GM19043 (cell line): ENCODE data around the gene MME.

Source experiments
- ATAC-seq: cut with Tn5 transposase; IDR thresholded peaks from one replicate; pipeline ENCODE4 v1.9.1; 2021; ENCODE audit warnings: low read depth; ENCODE audit not compliant: unreplicated experiment

The MME gene

GRCh38 chr3:155135003-155135402 lies 54.9 kb downstream of the MME start:
- ATAC-seq, result no peak

- ATAC-seq, result no peak
These were observed 58.6 kb downstream of the MME start for GRCh38 chr3:155138677-155139076.

DNA sequence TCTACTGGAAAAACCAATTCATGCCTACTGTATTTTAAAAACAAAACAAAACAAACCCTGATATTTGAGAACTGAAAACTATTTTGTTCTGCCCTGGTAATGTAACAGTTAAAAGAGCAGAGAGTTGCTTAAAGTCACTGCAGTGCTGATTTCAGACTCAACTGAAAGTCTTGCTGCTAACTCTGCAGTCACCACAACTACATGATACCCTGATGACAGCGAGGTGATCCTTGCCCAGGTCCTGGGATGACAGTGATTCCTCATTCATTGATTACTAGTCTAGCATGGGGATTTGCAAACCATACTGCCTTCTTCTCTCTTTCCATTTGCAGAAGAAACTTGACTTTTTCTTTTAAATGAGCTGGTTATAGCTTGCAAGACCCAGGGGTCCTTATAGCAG lies 67.5 kb downstream of the MME start:
- no peak for ATAC-seq

GRCh38 chr3:155149494-155149893 lies 69.4 kb downstream of the MME start:
- ATAC-seq, result no peak

DNA sequence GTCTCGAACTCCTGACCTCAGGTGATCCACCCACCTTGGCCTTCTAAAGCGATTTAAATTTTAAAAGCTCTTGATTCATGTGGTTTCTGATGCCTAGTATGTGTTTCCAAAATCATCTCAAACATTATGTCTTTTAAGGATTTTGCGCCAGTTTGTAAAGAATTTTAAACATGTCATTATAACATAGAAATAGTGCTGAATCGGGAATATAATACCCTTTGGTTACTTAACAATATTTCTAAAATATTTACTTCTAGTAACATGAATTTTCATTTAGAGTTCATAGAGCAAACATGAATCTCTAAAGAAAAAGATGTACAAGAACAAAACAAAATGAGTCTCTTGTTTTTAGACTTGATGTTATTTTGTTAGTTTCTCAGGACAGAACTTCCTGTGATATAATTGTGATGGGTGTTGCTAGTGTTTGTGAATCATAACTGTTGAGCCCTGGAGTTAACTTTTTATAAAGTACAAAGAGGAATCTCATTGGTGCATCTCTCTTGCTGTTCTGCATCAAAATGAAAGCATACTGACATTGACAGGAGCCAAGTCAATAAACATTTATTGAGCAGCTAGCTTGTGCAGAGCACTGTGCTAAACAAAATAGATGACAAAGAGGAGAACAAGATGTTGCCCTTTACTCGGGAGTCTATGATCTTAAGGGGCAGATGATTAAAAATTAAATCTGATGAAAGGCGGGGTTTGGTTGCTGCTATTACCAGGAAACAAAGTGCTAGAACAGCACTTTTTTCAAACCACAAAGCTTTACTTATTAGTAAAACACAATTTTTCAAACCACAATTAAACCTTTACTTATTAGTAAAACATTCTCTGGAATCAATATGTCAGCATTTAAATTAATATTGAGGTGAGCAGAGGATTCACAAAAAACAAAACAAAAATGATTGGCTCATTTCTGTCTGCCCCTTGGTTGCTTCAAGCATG lies 73.4 kb downstream of the MME start:
- ATAC-seq, result no peak

- ATAC-seq, result no peak
These were observed 74.1 kb downstream of the MME start for GRCh38 chr3:155154255-155154654.

DNA sequence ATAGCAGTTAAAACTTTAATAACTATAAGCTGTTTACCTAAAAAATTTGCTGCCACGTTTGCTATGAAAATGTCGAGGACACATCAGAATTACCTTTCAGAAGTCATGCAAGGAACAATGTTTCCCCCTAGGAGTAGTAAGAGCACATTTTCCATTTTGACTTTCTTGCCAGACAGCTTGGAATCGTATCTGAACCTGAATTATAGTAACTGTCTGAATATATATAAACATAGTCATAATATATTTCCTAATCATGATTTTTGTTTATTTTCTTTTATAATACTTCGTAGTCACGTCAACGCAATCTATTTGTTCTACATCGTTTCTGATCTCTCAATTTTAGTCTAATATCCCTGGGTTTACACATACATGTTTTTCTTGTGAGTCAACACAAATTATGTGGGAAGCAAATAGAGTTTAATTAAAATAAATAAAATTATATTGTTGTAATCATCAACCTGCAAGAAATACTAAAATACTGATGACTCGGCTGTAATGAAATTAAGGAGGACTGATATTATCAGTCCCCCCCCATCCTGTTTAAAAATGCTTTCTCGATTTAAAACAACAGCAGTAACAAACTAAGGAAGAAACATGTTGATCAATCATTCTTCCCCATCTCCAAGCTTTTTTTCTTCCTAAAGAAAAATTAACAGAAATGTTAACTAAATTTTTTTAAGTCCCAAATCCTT lies 78.4 kb downstream of the MME start:
- ATAC-seq, result no peak

DNA sequence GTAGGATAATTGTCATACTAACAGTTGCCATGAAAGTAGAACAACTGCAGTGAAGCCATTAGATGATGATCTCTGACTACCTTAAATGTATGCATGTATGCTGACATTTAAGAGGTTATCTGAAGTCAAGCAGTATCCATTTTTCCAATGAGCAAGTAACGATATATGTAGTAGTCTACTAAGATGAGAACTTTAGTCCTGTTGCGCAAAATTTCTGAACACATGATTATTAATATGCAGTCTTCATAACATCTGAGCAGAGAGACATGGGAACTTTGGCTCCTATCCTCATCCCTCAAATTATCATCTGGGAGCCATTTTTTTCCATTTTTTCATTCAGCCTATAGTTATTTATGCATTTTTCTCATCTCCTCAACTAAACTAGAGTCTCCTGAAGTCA lies 79.2 kb downstream of the MME start:
- ATAC-seq, result no peak

DNA sequence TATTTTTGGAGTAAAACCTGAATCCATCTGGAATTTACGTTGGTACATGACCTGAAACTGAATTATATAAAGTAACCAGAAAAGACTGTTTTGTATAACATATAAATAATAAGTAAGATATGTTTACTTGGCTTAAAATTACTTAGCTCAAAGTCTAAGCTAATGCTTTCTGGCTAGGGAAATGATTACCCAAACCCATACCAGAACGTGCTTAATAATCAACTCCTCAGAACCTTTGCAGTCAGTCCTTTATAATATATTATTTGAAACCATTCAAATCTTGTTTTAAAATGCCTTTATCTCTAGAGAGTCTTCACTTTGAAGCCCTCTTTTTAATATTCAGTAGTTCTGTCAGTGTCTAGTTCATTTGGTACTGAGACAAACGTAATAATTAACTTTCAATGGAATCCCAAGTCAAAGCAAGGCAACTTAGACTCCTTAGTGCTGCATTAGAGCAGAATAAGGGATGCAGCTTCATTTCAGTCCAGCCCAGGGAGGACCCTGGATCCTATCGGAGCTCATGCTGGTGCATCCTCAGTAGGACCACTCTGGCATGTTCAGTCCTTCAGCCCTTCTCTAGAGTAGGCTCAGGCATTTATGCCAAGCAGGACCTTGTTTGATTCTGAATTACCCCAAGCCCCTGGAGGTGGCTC lies 81.6 kb downstream of the MME start:
- no peak for ATAC-seq

DNA sequence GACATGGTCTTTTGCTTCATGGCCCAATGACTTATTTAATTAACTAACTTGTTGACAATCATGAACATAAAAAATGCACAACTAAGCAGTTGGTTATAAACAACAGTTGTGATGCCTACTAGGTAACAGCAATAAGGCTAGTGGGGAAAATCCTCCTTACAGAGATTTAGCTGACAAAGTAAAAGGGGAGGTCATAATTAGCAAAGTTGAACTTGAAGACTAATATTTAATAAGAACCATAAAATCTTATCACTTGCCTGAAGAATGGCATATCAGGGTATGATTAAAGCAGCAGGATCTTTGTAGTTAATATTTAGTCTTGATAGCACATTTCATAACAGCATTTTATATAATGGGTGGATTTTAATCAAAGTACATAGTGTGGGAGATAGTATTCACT lies 84.2 kb downstream of the MME start:
- no peak for ATAC-seq

GRCh38 chr3:155166441-155166840 lies 86.3 kb downstream of the MME start:
- no peak for ATAC-seq

GRCh38 chr3:155169197-155169596 lies 89.1 kb downstream of the MME start:
- ATAC-seq, result no peak

DNA sequence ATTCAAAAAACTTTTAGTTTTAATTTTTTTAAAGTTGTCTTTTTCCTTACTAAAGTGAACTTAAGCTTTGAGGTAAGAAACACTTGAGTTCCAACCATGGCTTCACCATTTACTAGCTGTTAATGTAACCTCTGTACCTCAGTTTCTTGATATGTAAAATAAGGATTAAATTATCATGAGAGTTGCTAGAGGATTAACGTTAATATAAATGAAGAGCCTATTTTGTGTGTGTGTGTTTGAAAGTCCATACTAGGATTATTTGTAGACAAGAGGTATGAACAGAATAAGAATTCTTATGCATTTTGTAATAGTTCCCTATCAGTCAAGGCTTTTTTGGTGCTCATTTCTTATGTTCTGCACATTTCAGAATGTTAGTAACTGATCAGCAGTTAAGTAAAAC lies 93.7 kb downstream of the MME start:
- ATAC-seq, result no peak

- no peak for ATAC-seq
These were observed 98.8 kb downstream of the MME start for GRCh38 chr3:155178810-155179436.

- no peak for ATAC-seq
These were observed 99.3 kb downstream of the MME start for GRCh38 chr3:155179437-155179827.

GRCh38 chr3:155179966-155180757 lies 100.0 kb downstream of the MME start:
- no peak for ATAC-seq

DNA sequence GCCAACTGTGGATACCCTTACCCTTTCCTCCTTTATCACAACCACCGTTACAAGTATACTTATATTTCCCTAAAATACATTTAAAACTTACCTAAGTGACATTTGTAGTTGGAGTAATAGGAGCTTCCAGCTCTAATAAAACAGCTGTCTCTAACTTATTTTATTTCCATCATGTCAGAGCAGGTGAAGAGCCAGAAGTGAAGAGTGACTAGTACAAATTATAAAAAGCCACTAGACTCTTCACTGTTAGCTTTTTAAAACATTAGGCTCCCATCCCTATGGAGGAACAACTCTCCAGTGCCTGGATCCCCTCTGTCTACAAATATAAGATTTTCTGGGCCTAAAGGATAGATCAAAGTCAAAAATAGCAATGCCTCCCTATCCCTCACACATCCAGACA lies 102.3 kb downstream of the MME start:
- no peak for ATAC-seq

DNA sequence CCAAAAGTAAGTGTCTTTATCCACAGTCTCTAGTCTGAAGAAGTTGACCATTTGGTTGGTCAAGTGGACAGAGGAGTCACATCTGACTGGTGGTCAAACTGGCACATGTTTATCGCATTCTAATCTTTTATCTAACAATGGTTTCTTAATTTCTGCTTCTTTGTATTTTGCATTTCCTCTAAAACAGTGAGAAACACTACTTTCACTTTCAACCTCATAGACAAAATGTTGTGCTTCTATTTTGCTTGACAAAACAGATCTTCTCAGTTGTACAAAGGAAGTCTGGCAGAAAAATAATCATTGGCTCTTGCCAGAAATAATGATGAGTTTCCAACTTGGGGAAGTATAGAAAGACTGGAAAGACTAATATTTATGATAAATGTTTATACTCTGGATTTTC lies 103.9 kb downstream of the MME start:
- no peak for ATAC-seq

DNA sequence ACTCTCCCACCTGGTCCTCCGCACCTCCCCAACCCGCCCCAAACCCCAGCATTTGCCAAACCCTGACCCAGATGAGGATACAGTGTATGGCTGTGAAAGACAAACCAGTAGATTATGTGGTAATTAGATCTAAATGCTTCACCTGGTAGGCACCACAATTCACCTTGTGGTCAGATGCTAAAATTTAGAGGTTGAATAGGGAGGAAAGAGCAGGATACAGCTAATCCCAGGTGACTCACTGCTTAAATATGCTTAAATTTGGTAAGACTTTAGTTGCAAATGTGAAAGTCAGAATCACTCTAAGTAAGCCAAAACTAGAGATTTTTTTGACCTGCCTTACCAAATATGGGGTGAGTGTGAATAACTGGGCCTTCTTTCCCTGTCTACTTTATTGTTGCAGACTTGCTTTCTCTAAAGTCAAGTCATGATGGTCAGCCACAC lies 105.5 kb downstream of the MME start:
- ATAC-seq, result no peak

- ATAC-seq, result no peak
These were observed 107.9 kb downstream of the MME start for GRCh38 chr3:155188031-155188430.
